Stimulated activated naive CD4-positive, alpha-beta T cell (primary cell): ENCODE data around the gene ATP4A.

ENCODE experiments used
- DNase-seq, 6 experiments: peaks; one replicate each; lab custom pipeline; 2025; lab: John Stamatoyannopoulos, UW

ATP4A gene

DNA sequence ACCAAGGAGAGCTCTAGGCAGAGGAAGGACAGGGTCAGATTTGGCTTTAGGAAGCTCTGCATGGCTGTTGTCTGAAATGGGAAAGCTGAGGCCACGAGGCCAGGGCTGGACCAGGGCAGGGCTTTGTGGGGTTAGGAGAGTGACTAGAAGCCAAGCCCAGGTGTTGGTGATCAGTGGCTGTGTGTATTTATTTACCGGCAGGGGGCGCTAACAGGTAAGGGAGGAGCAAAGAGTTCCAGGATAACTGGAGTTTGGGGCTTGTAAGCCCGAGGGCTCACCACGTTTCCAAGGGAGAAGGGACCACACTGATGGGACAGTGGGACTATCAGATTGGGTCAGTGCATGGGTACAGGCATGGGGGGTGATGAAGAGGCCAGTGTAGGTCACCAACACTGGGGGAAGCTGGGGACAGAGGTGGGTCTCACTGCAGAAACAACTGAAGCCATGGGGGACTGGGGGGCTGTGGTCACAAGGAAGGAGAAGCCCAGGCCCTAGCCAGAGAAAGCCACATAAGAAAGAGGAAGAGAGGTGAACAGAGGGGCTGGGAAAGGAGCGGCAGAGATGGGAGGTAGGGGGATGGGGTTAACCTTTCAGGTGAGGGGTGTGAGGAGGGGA is 14.2 kb downstream of the ATP4A start:
- DNase-seq: peak; percentile 21 to 74 (median 50)

DNA sequence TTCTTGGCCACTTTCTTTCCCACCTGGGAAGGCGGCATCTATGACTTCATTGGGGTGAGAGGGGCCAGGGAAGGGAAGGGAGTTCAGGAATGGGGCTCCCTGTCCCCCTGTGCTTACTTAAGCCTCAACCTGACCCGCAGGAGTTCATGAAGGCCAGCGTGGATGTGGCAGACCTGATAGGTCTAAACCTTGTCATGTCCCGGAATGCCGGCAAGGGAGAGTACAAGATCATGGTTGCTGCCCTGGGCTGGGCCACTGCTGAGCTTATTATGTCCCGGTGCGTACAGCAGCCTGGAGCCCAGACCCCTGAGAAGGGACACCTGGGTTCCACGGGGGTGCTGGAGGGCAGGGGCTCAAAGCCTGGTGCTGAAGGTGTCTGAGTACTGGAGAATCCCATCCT is 16.9 kb downstream of the ATP4A start:
- DNase-seq: no peak

DNA sequence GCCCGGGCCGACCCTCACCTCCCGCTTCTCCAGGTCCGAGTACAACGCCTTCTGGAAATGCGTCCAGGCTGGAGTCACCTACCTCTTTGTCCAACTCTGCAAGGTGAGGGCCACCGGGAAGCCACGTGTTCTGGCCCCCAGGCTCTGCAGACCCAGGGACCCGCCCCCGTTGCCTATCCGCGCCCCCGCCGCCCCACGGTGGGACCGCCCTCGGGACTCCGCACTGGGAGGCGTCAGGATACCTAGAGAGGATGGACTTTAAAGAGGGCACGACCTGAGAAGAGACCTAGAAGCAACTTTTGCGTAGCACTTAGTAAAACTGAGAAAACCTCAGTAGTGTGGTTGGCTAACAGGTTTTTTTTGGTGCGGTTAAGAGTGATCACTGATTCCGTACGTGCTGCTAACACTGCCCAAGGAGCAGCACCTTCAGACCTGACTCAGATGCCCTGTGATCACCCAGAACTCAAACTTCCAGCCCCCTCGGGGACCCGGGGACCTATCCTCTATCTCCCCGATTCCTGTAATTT is 17.5 kb downstream of the ATP4A start:
- peak in 3 of 6 experiments; percentile 4 to 60 (median 50) for DNase-seq

DNA sequence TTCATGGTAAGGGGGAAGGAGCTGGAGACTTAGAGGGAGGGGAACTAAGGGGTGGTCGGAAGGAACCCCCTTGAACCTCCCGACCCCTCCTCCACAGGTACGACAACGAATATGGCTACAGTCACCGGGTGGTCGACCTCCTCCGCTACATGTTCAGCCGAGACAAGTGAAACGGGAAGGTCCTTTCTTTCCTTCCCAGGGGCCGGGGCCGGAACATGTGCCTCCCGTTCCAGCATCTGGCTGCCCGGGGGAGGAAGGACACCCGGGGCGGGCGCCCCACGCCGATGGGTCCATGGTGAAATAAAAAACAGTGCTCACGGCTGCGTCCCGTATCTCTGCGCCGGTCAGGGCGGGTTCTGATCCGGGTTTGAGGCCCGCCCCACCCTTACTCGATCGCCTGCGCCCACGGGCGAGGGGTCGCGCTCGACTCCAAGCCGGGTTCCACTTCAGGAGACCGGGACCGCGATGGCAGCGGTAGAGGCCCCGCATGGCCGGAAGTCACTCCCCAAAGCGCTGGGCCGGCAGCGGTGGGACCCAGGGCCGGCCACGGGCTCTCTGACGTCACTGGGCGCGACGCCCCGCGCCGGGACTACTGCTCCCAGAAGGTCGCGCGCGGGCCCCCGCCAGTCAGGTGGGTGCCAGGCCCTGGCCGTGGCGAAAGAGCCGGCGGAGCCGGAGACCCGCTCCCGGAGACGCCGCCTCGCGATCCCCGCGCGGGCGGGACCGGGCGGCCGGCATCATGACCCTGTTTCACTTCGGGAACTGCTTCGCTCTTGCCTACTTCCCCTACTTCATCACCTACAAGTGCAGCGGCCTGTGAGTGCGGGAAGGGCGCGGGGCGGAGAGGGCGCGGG is 18.2 kb downstream of the ATP4A start, which contains the start of gene TMEM147:
Gene TMEM147, plus strand, starts transcription at position 626 of the 854 bp plus-strand sequence. Its CDS starts 114 bp downstream, at position 740.
- peak; percentile 48 to 71 (median 61) for DNase-seq

DNA sequence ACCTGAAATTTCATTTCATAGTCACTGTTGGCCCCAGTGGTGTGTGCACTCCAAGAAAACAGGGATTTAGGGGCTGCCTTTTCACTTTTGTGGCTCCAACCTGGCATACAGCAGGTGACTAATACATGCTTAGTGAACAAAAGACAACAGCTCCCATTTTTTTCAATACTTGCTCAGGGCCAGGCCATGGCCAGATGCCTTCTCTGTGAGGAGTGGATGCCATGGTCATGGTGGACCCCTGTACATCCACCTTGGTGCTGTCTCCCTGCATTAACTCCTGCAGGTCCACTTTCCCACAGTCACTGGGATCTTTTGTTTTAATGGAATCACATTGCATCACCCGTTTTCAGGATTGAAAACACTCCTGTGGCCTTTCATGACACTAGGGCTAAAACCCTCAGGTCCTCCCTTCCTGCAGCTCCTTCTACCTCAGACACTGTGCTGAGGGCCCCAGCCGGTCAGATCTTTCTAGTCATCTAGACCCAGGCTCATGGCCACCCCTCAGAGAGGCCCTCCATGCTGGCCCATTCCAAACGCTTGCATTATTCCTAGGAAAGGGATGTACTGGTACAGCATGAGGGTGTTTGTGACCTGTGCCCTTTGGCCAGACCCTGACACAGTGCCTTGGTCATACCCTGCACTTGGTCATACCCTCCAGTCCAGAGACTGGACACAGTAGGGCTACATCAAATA is 19.2 kb downstream of the ATP4A start:
- DNase-seq: no peak

DNA sequence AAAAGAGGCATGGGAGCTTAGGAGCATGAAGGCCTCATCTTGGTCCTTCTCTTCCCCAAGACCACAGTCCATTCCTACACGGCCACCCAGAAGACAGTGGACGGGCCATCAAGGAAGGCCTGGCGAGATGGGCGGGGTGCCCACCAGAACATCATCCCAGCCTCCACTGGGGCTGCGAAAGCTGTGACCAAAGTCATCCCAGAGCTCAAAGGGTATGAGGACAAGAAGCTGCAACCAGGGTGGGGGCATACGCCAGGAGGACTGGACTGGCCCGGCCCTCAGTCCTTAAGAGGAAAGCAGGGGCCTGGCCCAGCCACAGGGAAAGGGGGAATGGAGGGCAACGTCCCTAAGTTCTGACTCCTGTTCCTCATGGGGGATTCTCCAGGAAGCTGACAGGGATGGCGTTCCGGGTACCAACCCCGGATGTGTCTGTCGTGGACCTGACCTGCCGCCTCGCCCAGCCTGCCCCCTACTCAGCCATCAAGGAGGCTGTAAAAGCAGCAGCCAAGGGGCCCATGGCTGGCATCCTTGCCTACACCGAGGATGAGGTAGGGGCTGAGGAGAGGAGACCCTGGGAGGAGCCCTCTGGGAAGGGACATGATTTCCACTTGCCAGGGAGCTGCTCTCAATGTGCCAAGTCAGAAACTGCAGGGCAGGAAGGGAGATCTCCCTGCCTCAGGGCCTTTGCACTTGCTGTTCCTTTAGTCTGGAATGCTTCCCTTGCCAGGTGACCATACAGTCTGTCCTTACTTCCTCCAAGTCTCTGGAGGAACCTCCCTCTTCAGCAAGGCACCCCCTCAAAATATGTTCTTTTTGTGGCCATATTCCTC is 20.0 kb downstream of the ATP4A start:
- DNase-seq: no peak

DNA sequence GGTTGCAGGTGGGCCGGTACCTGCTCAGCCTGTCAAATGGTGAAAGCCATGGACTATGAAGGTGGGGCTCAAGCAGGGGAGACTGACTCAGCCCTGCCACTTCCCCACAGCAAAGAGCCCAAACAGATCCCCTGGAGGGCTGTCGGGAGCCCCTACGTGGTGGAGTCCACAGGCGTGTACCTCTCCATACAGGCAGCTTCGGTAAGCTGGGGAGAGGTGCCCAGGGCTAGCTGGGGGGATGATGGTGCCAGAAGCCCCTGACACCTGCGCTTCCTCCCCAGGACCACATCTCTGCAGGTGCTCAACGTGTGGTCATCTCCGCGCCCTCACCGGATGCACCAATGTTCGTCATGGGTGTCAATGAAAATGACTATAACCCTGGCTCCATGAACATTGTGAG is 21.2 kb downstream of the ATP4A start:
- no peak for DNase-seq

DNA sequence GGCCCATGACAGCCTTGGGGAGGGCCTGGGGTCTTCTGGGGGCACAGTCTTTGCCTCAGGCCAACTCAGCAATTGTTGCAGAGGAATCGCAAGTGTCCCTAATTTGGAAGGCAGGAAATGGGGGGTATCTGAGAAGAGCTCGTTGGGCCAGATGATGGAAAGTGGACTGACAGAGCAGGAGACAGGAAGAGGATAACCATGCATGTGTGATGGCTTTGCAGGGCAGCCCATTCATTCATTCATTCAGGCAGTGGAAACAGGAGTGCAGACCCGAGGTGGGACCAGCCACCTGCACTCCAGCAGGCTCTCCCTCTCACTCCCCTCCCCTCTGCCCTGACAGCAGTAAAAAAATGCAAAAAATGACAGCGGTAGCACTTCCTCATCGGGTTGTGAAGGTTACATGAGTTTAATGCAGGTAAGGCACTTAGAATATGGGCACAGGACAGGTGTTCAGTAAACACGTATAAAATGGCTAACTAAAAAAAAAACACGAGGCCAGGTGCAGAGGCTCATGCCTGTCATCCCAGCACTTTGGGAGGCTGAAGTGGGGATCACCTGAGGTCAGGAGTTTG is 23.0 kb downstream of the ATP4A start:
- no peak for DNase-seq

DNA sequence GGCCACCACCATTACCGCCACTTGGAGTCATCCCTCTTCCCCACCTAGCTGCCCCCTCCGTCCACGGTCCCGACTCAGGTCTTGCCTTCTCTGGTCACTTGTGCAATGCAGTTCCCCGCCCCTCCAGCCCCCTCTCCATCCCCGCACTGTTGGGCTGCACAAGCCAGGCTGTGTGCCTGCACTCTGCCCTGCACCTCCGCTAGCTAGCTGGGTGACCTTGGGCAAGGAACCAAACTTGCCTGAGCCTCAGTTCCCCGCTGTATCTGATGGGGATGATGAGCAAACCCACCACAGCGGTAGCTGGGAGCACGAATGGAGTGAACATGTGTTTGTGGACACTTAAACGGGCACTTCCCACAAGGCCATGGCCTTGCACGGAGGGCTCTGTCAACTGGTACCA is 23.6 kb downstream of the ATP4A start:
- DNase-seq: no peak

DNA sequence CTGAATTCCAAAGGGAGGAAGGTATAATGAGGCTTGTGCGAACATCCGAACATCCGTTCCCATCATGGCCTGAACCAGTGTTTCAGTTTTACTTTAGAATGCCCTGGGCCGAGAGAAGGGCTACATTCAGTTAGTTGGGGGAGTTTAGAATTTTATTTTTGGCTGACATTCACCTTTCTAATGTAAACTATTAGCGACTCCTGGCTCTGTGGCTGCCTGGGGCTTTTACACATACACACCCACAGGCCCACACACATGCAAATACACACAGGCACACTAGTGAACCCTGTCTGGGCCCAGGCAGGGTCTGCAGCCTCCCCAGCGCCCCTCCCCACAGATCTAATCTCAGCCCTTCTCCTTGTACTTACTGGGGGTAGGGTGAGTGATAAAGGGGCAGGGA is 24.1 kb downstream of the ATP4A start:
- DNase-seq: no peak

DNA sequence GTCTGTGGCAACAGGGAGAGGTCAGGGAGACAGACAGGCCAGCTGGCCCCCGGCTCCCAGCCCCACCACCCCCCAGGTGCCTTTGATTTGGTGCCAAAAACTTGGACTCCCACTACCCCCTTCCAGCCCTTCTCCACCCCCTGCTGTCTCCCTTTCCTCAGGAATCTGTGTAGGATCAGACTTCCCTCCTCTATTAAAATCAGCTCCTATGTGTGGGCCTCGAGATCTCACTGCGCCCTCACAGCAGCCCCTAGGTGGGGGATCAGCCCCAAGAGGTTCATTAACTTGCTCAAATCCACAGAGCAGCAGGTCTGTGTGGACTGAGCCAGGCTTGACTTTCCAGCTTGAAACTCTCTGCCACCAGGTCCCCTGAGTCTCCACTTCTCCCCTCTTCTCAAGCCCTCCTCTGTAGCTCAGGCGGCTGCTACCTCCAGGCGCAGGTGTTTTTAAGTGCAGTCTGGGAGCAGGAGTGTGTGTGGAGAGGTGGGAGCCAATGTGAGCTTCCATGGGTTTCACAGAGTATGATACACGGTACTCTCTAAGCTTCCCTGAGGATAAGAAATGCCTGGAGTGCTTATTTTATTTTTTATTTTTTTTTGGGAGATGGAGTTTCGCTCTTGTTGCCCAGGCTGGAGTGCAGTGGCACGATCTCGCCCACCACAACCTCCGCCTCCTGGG is 28.5 kb downstream of the ATP4A start:
- no peak for DNase-seq

DNA sequence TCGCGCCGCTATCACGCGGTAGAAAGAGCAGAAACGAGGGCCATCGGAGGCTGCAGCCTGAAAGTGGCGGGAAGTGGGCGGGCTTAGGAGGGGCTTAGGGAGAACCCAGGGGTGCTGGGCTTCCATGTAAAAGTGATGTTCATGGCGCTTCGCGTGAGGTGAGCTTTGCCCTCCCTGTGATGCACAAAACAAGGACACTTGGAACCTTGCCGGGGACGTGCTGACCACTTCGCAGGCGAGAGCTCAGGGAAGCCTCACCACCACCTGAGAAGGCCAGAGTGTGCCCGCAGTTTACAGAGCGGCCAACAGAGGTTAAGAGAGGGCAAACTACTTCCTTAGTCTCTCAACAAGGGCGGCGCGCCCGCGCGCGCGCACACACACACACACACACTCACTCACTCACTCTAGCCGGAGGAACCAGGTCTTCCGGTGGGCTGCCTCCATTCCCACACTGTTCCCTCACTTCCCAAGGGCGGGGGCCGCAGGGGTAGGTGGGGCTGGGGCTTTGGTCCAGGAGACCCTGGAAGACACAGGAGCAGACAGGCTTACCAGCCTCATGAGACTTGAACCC is 29.6 kb downstream of the ATP4A start:
- DNase-seq: peak; percentile 8 to 64 (median 35)

DNA sequence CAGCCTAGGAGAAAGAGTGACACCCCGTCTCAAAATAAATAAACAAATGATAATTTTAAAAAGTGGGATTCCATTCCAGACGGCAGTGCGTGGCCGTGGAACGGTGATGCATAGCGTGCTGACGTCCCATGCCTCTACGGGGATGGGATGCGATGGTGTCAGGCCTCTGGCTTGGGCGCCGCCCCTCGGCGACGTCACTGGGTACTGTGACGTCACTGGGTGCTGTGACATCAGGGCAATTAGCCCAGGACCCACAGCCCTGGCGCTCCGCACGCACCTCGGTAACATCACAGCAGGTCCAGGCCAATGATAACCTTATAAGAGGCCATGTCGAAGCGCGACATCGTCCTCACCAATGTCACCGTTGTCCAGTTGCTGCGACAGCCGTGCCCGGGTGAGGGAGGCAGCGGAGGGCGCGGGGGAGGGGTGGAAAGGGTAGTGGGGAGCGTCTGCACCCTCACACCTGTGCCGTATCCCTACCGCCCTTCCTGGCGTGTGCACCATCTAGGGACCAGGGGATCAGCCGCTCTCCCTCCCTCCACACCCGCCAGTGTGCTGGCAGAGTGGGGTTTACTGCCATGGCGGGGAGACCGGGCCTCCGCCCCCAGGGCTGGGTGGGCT is 30.1 kb downstream of the ATP4A start, which contains the start of gene GAPDHS:
Gene GAPDHS, plus strand, starts transcription at position 256 of the 621 bp plus-strand sequence. Its CDS starts 72 bp downstream, at position 328.
- no peak for DNase-seq

DNA sequence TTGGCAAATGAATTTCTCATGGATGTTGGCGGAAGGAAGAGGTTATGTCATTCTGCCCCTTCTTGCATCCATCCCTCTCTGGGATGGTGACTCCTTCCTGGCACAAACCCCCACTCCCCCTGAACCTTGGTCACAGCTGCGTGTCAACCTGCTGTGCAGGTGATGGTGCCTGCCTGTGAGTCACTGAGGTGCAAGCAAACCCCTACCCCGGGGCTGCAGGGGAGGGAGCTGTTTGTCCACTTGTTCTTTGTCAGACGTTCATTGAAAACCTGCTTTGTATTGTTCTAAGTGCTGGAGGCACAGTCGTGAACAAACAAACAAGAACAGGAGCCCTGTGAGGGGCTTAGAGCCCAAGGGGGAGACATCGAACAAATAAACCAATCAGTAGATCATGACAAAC is 32.2 kb downstream of the ATP4A start:
- DNase-seq: no peak

DNA sequence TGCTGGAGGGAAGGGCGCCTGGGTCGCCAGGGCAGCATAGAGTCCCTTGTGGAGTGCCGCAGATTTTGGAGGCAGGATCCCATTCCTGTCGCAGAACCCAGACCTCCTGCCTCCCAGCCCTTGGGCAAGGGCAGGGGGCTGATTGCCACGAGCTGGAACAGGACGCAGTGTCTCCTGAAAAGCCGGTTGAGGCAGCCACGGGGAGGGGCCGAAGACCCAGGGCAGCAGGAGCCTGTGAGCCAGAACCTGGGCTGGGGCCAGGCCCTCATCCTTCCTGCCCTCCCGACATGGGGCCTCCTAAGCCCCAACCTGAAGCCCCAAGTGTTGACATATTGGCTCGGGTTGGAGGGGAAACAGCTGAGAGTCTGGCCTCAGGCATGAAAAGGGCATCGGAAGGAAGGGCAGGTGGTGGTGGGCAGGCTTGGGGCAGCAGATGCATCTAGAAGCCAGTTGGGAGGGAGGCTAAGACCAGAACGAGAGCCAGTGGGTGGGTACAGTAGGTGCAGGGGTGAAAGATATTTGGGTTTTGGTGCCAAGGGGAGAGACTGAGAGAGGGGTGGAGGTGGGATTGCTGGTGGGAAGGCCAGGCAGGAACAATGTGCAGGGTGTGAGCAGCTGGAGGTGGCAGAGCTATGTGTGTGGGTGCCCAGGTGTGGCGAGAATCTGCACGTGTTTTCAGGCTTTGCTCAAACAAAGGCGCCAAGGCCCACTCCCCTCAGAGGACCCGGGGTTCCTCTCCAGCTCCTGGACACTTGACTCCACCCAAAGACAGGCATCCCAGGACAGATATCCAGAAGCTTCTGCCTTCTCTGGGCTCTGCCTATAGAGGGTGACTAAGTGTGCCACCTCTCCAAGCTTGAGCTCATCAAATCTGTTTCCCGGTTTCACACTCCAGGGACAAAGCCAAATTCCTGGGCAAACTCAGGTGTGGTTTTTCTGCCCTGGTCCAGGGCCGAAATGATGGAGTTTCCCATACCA is 33.9 kb downstream of the ATP4A start:
- DNase-seq: no peak

DNA sequence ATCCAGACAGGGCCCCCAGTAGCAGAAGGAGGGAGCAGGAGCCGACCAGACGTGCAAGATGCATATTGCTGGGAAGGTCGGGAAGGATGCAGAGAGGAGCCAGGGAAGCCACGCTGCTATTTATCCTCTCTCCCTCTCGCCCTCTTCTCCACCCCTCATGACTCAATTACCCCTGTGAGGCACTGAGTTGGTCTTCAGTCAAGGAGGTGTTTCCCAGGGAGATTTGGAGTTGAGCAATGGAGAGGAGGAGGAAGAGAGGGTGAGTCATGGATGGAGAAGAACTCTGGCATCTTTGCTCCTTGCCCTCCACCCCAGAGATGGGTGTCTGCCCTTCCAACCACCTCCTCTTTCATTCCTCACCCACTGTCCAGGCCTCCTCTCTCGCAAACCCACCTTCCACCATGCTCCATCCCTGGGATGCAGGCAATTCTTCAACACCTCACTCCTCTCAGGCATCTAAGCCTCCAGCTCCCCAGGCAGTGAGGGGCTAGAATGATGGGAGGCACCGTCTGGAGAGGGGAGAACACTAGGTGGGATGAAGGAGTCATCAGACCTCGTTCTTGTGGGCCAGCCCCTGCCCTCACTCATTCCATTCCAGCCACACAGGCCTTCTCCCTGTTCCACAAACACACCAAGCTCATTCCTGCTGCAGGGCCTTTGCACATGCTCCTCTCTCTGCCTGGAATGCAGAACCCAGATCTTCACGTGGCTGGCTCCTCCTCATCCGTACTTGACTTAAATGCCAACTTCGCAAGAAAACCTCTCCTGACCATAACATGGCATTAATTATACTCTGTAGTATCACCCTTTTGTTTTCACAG is 35.0 kb downstream of the ATP4A start, which contains the start of gene SBSN:
Gene SBSN, minus strand, starts transcription at position 94 of the 821 bp plus-strand sequence. Its CDS starts 30 bp downstream, at position 64.
- DNase-seq: no peak

DNA sequence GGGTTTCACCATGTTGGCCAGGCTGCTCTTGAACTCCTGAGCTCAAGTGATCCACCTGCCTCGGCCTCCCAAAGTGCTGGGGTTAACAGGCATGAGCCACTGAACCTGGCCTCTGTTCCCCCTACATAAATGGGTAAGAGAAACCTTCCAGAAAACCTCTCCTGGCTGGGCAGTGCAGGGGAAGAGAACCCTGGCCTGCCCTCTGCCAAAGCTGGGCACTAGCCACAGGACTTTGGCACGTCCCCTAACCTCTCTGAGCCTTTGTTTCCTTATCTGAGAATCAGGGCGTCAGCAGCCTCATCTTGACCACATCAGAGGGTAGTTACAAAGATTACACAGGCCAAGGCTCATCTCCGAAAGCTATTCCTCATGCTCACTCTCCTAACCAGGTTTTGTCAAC is 37.6 kb downstream of the ATP4A start:
- DNase-seq: no peak
